ENCODE data around the gene GPX1. TPM values are rescaled to one million over a fixed set of nuclear protein-coding genes. Genes with fewer than 3 reads are reported as not detected.

The GPX1 gene
- polyA plus RNA-seq, 2 of the 4 experiments (the other 2 are of a cell fraction), result 150 to 271 TPM

GRCh38 chr3:49339941-49340800 is 18.0 kb downstream of the GPX1 start, which contains the start of gene USP4 (continued):
- no peak for TF ChIP-seq MAZ (IDR thresholded peaks at IDR 0.05; ENCODE audit: borderline replicate concordance, low read depth, low read length)
- TF ChIP-seq RNF2 (IDR thresholded peaks at IDR 0.05; ENCODE audit: borderline replicate concordance, low read depth), result peak; percentile 71; the same call in 1 of the 2 replicates
- TF ChIP-seq PHF8 (IDR thresholded peaks at IDR 0.05; ENCODE audit: borderline replicate concordance, low read depth), result peak; percentile 68
- peak; percentile 28; the same call in 2 of the 3 replicates for TF ChIP-seq CTCF (IDR thresholded peaks at IDR 0.05)
- TF ChIP-seq POLR2A (IDR thresholded peaks at IDR 0.05; ENCODE audit: low read length), result peak; percentile 65
- no peak for TF ChIP-seq ZNF302 (CRISPR knock-in tag; IDR thresholded peaks at IDR 0.05)
- TF ChIP-seq KDM5A (IDR thresholded peaks at IDR 0.05), result no peak
- TF ChIP-seq HDAC2 (IDR thresholded peaks at IDR 0.05), result no peak
- TF ChIP-seq MAX (IDR thresholded peaks at IDR 0.05), result peak; percentile 95
- peak; percentile 35; the same call in 1 of the 2 replicates for TF ChIP-seq GATA3 (IDR thresholded peaks at IDR 0.05; ENCODE audit: borderline replicate concordance)
- no peak for TF ChIP-seq HMGXB4 (CRISPR knock-in tag; IDR thresholded peaks at IDR 0.05; ENCODE audit: borderline replicate concordance)
- TF ChIP-seq CEBPB (IDR thresholded peaks at IDR 0.05), result no peak
- TF ChIP-seq POLR2AphosphoS2 (conservative IDR thresholded peaks at IDR 0.05; ENCODE audit: low read length), result no peak
- 0 out of 2 replicates have a peak, but pooled peaks have one; percentile 42 for TF ChIP-seq HOXB13 (CRISPR knock-in tag; IDR thresholded peaks at IDR 0.05; ENCODE audit: low read depth)
- no peak for TF ChIP-seq REST (IDR thresholded peaks at IDR 0.05)
- TF ChIP-seq JUN (IDR thresholded peaks at IDR 0.05), result peak; percentile 58 to 68; a peak in 4 of 5 replicates
- TF ChIP-seq CBX2 (IDR thresholded peaks at IDR 0.05; ENCODE audit: borderline replicate concordance, low read depth), result no peak
- TF ChIP-seq MAFK (IDR thresholded peaks at IDR 0.05; ENCODE audit: partially characterized antibody), result no peak
- 0 out of 2 replicates have a peak, but pooled peaks have one; percentile 15 for TF ChIP-seq NPAS2 (CRISPR knock-in tag; IDR thresholded peaks at IDR 0.05; ENCODE audit: borderline replicate concordance)
- TF ChIP-seq E2F6 (IDR thresholded peaks at IDR 0.05; ENCODE audit: borderline replicate concordance, low read depth), result peak; percentile 98
- no peak for TF ChIP-seq BHLHE40 (IDR thresholded peaks at IDR 0.05; ENCODE audit: low read depth, low read length)
